HFF-Myc (cell line): ENCODE results near the gene SUOX.

Experiments
- DNase-seq: peaks from one replicate; pipeline ENCODE4 v3.0.0-alpha.2; 2011; ENCODE audit warnings: low read depth; ENCODE audit errors: extremely low read depth
- H3K4me3 ChIP-seq: replicated peaks from 2 replicates; pipeline ENCODE4 v1.5.1; 2011; ENCODE audit warnings: low read depth, mild to moderate bottlenecking, control low read depth, low read length
- CTCF ChIP-seq: IDR thresholded peaks from 2 replicates; pipeline ENCODE4 v1.5.1; 2012; ENCODE audit warnings: mild to moderate bottlenecking, low read depth, low read length, control low read depth; ENCODE audit errors: missing control alignments

The SUOX gene

DNA sequence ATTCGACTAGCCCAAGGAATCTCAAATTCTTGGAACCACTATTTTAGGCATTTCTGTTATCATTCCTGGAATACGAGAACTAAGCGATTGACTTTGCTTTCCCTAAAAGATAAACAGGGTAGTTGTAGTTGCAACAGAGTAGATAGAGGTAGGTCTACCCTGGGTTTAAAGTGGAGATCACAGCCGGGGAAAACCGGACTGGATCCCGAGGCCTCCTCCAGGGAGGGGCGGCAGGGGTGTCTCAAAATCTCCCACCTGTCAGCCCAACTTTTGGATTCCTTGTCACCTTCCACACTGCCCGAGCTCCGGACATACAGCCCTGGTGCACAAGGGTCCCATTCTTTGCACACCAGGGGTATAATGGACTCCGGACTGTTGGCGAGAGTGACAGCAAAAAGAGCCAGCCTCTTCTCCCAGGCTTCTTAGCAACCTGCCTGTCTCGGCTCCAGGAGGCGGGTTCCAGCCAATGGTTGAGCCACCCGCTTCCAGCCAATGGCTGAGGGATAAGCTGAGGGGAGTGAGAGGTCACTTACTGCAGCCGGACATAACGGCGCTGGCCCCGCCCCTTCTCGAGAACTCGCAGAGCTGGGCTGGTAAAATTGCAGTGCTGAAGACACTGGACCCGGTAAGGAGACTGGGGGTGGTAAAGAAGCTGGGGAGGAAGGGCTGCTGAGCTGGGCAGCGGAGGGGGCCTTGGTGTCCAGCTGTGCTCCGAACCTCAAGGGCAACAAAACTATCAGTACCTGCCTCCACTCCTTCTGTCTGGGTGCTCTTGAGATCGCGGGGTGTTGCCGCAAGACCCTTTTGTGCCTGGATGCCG is at the start of gene SUOX:
SUOX (plus strand) TSS at position 562 of the 820 bp plus-strand sequence. CDS start 4,946 bp downstream, outside the sequence.
- peak within 1 kb of the TSS; percentile 81 for H3K4me3 ChIP-seq
- peak; percentile 91 for DNase-seq
- no peak for TF ChIP-seq CTCF

- no peak for TF ChIP-seq CTCF
- no peak for DNase-seq
- H3K4me3 ChIP-seq: no peak overlapping the region
Measured at GRCh38 chr12:55955344-55955743, 41.7 kb upstream of the SUOX start.

DNA sequence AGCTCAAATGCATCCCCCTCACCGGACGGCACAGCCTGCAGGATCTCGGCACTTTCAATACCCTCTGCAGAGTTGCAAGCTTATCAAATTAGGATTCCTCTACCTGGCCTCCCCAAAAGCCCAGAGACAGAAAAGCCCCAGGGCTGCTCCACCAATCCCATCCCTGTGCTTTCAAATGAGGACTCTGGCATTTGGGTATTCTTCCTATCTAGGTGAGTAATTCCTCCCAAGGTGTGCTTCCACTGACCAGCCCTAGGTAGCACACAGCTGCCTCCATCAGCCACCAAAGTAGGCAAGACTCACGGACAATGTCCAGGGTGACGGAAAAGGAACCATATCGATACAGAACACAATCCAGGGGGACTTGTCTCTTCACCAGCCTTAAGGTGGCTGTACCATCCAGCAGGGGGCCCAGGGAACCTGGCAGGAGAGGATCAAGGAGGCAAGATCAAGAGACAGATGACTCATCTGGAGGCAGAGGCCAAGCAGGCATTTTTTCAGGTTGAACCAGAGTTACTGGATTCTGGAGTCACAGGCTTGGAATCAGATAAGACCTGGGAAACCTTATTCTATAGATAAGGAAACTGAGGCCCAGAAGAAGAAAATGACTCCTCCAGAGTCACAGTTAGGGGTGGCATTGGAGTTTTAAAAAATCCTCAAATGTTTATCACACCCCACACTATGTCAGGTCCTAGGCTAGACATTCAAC is 41.1 kb upstream of the SUOX start:
- DNase-seq: no peak
- peak; percentile 54 for TF ChIP-seq CTCF
- H3K4me3 ChIP-seq: no peak overlapping the region

GRCh38 chr12:55957106-55957859 is 39.8 kb upstream of the SUOX start:
- DNase-seq: no peak
- no peak overlapping the region for H3K4me3 ChIP-seq
- TF ChIP-seq CTCF: no peak

- no peak for TF ChIP-seq CTCF
- no peak overlapping the region for H3K4me3 ChIP-seq
- DNase-seq: no peak
Measured at GRCh38 chr12:55963760-55964159, 33.3 kb upstream of the SUOX start.

DNA sequence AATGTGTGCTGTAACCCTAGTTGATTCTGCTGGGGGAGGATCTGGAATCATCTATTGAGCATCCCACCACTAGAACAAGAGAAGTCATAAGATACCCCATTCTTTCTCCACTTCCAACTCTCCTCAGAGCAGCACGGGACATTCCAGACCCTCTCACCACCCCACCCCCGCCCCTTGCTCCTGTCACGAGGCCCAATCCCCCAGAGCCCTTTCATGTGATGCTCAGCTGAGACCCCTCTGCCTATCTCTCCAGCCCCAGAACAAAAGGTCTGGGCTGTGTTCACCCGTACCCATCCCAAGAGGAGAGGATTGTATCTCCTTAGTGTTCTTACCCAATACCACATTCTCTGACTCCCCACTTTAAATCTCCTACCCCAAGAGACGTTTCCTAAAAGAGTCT is 31.8 kb upstream of the SUOX start:
- DNase-seq: no peak
- no peak for TF ChIP-seq CTCF

More for the DNA sequence above, 31.8 kb upstream of the SUOX start:
- no peak overlapping the region for H3K4me3 ChIP-seq
